Right renal pelvis (tissue), 4 donors: ENCODE data around the gene TBPL1. TPM values are rescaled to one million over a fixed set of nuclear protein-coding genes. Genes with fewer than 3 reads are reported as not detected.
"Not testable (repeated sequence)": the region's sequence is repeated elsewhere in the genome, so short reads cannot be mapped to it uniquely, and the experiment has no call there.

Experiments used
- DNase-seq, 4 donors: peaks; one replicate each; pipeline ENCODE4 v3.0.0-alpha.2; 2013; ENCODE audit warnings: low read depth in 4 of 4, low spot score in 3 of 4, missing footprints in 1 of 4
- polyA plus RNA-seq, 4 donors: library from polyadenylated mRNA; unstranded; fragments of 120-200 nt; gene quantifications; one replicate each; pipeline ENCODE4 v1.2.1, GENCODE V29; 2013; ENCODE audit not compliant: insufficient read length in 4 of 4

TBPL1 gene
- polyA plus RNA-seq, result 10 to 100 TPM; 44.8 to 55.9 (median 53.0) TPM

GRCh38 chr6:133952815-133953633 is at the start of gene TBPL1:
TBPL1 (plus strand) TSS chr6:133953224; CDS start chr6:133980126, 26,902 bp downstream.
- DNase-seq, result peak; percentile 86 to 93 (median 92)

GRCh38 chr6:133903855-133904254 is 49.2 kb upstream of the TBPL1 start:
- no peak for DNase-seq

GRCh38 chr6:133906050-133906449 is 47.0 kb upstream of the TBPL1 start:
- no peak for DNase-seq

- DNase-seq, result peak; percentile 83 to 88 (median 84)
Observed at GRCh38 chr6:133916650-133917151, 36.3 kb upstream of the TBPL1 start.

GRCh38 chr6:133917781-133918180 is 35.2 kb upstream of the TBPL1 start:
- no peak for DNase-seq

GRCh38 chr6:133918208-133918930 is 34.7 kb upstream of the TBPL1 start:
- no peak for DNase-seq

GRCh38 chr6:133919362-133919761 is 33.7 kb upstream of the TBPL1 start:
- no peak for DNase-seq

- DNase-seq, result peak; percentile 67 to 80 (median 72)
Observed at GRCh38 chr6:133921249-133921859, 31.7 kb upstream of the TBPL1 start.

GRCh38 chr6:133923938-133924593 is 29.0 kb upstream of the TBPL1 start:
- DNase-seq, result peak; percentile 60 to 72 (median 68)

- DNase-seq, result not testable (repeated sequence)
Observed at GRCh38 chr6:133931221-133931620, 21.8 kb upstream of the TBPL1 start.

GRCh38 chr6:133936352-133936751 is 16.7 kb upstream of the TBPL1 start:
- DNase-seq, result not testable (repeated sequence)

GRCh38 chr6:133937909-133938308 is 15.1 kb upstream of the TBPL1 start:
- DNase-seq, result no peak

- no peak for DNase-seq
Observed at GRCh38 chr6:133938533-133938932, 14.5 kb upstream of the TBPL1 start.

GRCh38 chr6:133939778-133940667 is 13.0 kb upstream of the TBPL1 start:
- no peak for DNase-seq

- DNase-seq, result no peak
Observed at GRCh38 chr6:133945158-133945557, 7.9 kb upstream of the TBPL1 start.

- DNase-seq, result no peak
Observed at GRCh38 chr6:133947302-133947900, 5.6 kb upstream of the TBPL1 start.

- DNase-seq, result no peak
Observed at GRCh38 chr6:133948472-133948871, 4.6 kb upstream of the TBPL1 start.

- DNase-seq, result no peak
Observed at GRCh38 chr6:133951227-133951626, 1.8 kb upstream of the TBPL1 start.
